Urothelium cell line (cell line): ENCODE measurements around the gene BEAN1.
"Not testable (repeated sequence)": the region's sequence is repeated elsewhere in the genome, so short reads cannot be mapped to it uniquely, and the experiment has no call there.

Source experiments
- DNase-seq: peaks from one replicate; pipeline ENCODE4 v3.0.0; 2011; ENCODE audit warnings: low spot score, mixed read lengths
- FAIRE-seq: peaks from 2 replicates; lab custom pipeline; 2011; peaks lifted over from hg19 to GRCh38; lab: Jason Lieb, UNC

BEAN1 gene

DNA sequence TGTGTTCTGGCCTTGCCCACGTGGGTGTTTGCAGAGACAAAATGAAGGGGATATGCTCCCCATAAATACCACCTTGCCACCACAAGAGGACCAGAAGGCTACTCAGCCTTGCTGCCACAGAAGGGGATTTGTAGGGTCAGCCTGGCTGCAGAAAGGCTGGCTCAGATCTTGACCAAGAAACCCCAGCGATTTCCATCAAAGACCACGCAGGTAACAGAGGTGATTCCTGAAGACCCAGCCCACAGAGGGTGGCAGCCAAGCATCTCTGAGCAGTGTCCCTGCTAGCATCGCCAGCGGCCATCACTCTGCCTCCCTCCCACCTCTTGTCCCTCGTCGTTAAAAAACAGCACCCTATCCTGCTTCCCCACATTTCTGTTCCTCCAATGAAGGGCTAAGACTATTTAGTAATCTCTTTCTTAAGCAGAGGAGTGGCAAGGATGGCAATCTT is 54.9 kb downstream of the BEAN1 start:
- DNase-seq = no peak
- no peak for FAIRE-seq

- DNase-seq (peak; percentile 85), FAIRE-seq (peak; percentile 87)
Observed at GRCh38 chr16:66483689-66484452, 56.8 kb downstream of the BEAN1 start.

- FAIRE-seq = no peak
- DNase-seq = no peak
Observed at GRCh38 chr16:66484453-66485213, 57.5 kb downstream of the BEAN1 start.

- DNase-seq (no peak), FAIRE-seq (no peak)
Observed at GRCh38 chr16:66485376-66485775, 58.3 kb downstream of the BEAN1 start.

- DNase-seq (no peak), FAIRE-seq (no peak)
Observed at GRCh38 chr16:66486199-66486772, 59.2 kb downstream of the BEAN1 start.

GRCh38 chr16:66486773-66487579 is 59.9 kb downstream of the BEAN1 start:
- no peak for DNase-seq
- no peak for FAIRE-seq

GRCh38 chr16:66487580-66488275 is 60.6 kb downstream of the BEAN1 start:
- FAIRE-seq (no peak), DNase-seq (no peak)

DNA sequence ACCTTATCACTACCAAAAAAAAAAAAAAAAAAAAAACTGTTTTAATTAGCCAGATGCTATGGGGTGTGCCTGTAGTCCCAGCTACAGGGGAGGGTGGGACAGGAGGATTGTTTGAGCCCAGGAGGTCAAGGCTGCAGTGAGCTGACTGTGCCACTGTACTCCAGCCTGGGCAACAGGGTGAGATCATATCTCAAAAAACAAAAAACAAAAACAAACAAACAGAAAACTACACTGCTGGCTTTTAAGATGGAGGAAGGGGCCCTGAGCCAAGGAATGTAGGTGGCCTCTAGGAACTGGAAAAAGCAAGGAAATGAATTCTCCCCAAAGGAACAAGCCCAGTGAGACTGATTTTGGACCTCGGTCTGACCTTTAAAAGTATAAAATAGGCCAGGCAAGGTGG is 61.4 kb downstream of the BEAN1 start:
- FAIRE-seq (no peak), DNase-seq (no peak)

GRCh38 chr16:66489385-66489784 is 62.3 kb downstream of the BEAN1 start:
- no peak for FAIRE-seq
- no peak for DNase-seq

DNA sequence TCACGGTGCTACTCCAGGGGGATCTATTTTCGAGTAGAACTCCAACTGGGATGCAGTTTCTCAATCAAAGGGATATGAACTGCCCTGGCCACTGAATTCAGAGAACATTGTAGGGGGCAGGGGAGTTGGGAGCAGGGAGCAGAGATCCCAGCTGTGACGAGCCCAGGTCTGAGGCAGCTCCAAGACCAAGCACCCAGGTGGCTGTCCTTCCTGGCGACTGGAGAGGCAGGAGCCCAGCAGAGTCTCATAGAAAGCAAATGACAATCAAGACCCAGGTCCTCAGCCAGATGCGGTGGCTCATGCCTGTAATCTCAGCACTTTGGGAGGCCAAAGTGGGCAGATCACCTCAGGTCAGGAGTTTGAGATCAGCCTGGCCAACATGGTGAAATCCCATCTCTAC is 62.7 kb downstream of the BEAN1 start:
- DNase-seq (no peak), FAIRE-seq (no peak)

DNA sequence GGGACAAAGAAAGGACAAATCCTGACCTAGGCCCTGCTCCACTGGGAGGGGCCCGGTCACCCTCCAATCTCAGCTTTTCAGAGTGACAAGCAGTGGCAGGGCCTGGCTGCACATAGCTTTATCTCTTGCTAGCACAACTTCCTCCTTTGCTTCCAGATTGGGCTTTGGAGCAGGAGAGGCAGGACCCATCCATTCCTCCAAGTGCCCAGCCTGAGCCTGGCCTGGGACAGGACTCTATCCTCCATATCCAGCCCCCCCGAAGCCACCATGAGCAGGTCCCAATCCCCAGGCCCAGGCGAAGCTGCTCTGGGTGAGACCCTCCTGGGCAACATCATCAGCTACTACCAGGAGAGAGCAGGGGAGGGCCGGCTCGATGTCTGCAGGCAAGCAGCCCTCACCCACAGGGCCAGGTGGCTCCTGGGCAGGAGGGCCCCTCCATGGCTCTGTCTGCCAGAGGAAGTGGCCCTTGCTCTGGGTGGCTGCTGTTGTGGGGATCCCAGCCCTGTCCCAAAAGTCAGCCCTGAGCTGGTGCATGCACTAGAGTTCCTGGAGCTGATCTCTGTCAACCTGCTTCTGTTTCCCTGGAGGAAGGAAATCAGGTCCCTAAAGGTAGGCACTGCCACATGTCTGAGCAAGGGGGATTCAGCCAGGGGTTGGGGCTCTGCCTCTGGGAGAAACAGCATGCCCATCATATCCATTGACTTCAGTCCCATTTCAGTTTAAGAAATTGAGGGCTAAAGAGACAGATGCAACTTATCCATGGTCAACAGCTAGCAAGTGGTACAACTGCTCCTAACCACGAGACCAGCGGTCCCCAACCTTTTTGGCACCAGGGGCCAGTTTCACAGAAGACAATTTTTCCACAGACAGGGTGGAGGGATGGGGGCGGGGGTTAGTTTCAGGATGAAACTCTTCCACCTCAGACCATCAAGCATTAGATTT is 64.0 kb downstream of the BEAN1 start:
- no peak for FAIRE-seq

DNA sequence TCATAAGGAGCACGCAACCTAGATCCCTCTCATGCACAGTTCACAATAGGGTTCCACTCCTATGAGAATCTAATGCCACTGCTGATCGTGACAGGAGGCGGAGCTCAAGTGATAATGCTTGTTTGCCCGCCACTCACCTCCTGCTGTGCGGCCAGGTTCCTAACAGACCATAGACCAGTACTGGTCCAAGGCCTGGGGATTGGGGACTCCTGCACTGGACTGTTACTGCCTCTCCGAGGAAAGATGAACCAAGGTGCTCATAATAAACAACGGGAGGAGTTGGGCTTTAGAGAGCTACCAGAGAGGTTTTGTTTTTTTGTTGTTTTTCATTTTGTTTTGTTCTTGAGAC is 64.6 kb downstream of the BEAN1 start:
- no peak for DNase-seq
- no peak for FAIRE-seq

More for the DNA sequence above, 64.0 kb downstream of the BEAN1 start:
- DNase-seq = no peak

- FAIRE-seq (no peak), DNase-seq (no peak)
Observed at GRCh38 chr16:66493490-66494401, 66.7 kb downstream of the BEAN1 start.

DNA sequence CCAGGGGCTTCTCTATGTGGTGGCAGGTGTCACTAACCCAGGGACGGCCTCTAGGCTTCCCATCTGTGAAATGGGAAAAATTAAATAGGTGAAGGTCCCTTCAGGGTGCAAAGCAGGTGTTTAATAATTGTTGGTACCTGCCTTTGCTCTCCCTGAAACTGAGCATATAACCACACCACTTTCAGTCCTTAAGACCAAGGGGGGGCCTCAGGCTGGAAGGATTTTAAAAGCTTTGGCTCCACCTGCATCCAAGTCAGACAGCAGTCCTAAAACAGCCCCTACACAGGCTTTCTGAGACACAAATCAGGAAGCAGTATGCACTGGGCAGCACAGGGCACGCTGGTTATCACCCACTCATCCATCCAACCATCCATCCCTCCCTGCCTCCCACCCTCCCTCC is 67.8 kb downstream of the BEAN1 start:
- FAIRE-seq (no peak), DNase-seq (no peak)

- peak; percentile 93 for FAIRE-seq
- DNase-seq = no peak
Observed at GRCh38 chr16:66495440-66495839, 68.3 kb downstream of the BEAN1 start.

GRCh38 chr16:66496226-66496625 is 69.1 kb downstream of the BEAN1 start:
- not testable (repeated sequence) for FAIRE-seq

GRCh38 chr16:66497921-66498320 is 70.8 kb downstream of the BEAN1 start:
- not testable (repeated sequence) for DNase-seq, FAIRE-seq

More at GRCh38 chr16:66496226-66496625, 69.1 kb downstream of the BEAN1 start:
- not testable (repeated sequence) for DNase-seq

DNA sequence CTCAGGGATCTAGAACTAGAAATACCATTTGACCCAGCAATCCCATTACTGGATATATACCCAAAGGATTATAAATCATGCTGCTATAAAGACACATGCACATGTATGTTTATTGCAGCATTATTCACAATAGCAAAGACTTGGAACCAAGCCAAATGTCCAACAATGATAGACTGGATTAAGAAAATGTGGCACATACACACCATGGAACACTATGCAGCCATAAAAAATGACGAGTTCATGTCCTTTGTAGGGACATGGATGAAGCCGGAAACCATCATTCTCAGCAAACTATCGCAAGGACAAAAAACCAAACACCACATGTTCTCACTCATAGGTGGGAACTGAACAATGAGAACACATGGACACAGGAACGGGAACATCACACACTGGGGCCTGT is 74.5 kb downstream of the BEAN1 start:
- FAIRE-seq, DNase-seq: not testable (repeated sequence)
